Psoas muscle (tissue), 8 donors: Measurements from ENCODE around the gene ASPN. TPM values are rescaled to one million over a fixed set of nuclear protein-coding genes. Genes with fewer than 3 reads are reported as not detected.

Source experiments
- ATAC-seq, 4 donors: fragments of 200-7000 bp; cut with Tn5 transposase; one replicate each; pipeline ENCODE4 v1.9.1; 2020; ENCODE audit warnings: moderate library complexity in 3 of 4, mild to moderate bottlenecking in 2 of 4
- DNase-seq, 2 donors: peaks; one replicate each; pipeline ENCODE4 v3.0.0-alpha.2; 2020
- H3K27ac ChIP-seq: fragments of 200-600 bp; one replicate; pipeline ENCODE4 v1.8.0; 2022
- H3K27me3 ChIP-seq, 3 donors: fragments of 200-600 bp in 1 of 3; one replicate each; pipeline versions ENCODE4 v1.6.1 to v1.8.0; 2013 to 2022; ENCODE audit warnings: low read length in 2 of 3, mild to moderate bottlenecking in 2 of 3, moderate library complexity in 1 of 3; ENCODE audit not compliant: insufficient read depth in 3 of 3
- H3K36me3 ChIP-seq, 2 donors: fragments of 200-600 bp in 1 of 2; one replicate each; pipeline versions ENCODE4 v1.6.1 to v1.8.0; 2013 to 2022; ENCODE audit warnings: low read depth in 1 of 2, mild to moderate bottlenecking in 1 of 2, moderate library complexity in 1 of 2; ENCODE audit not compliant: insufficient read depth in 1 of 2
- H3K4me1 ChIP-seq: fragments of 200-600 bp; one replicate; pipeline ENCODE4 v1.8.0; 2022
- H3K4me3 ChIP-seq: fragments of 200-600 bp; one replicate; pipeline ENCODE4 v1.8.0; 2022; ENCODE audit warnings: mild to moderate bottlenecking
- H3K9me3 ChIP-seq: fragments of 200-600 bp; one replicate; pipeline ENCODE4 v1.8.0; 2022
- CTCF ChIP-seq: fragments of 200-600 bp; IDR thresholded peaks from one replicate; pipeline ENCODE4 v1.8.0; 2022; ENCODE audit warnings: antibody characterized with exemption
- WGBS, 3 donors: extraction: QIAGEN DNeasy Blood & Tissue Kit; methylation state at CpG; one replicate each; pipeline versions ENCODE4 v1.1.6 to v1.1.7; 2013; 5-methylcytosine and 5-hydroxymethylcytosine counted together
- intact Hi-C, 2 donors: fragments of 100-400 bp; cut with DNase I; formaldehyde crosslinking; loops; one replicate each; pipeline versions ENCODE4 v1.11.0 to v1.14.2; 2022
- long read RNA-seq, 2 donors: library from polyadenylated mRNA; unstranded; transcript quantifications; one replicate each; pipeline ENCODE4 v2.0.0, GENCODE V29; 2021
- polyA plus RNA-seq, 3 donors: library from polyadenylated mRNA; stranded (reverse); fragments of 200-250 nt; gene quantifications; one replicate each; pipeline ENCODE4 v1.2.3, GENCODE V29; 2013
- total RNA-seq, 4 donors: library from RNA; stranded (reverse); fragmentation: NEBNext Ultra II Directional in 2 of 4; extraction: Animal tissue kit (Norgen Biotek cat#: 25700) in 2 of 4; gene quantifications; one replicate each; pipeline versions ENCODE4 v1.2.1 to v1.2.4, GENCODE V29; 2021 to 2023
- donor health status: healthy with polysubstance abuse.
- donor health status: DM: no; HTN: no; CAD: no; lungs with moderate emphysema.
- donor health status: Bipolar disorder and iron deficiency.
- donor health status: healthy.
- donor health status: DM: yes; HTN: yes; CAD: no.
- donor health status: DM: no; HTN: no; CAD: no.
- donor health status: DM: no; HTN: no; CAD: no.
- donor health status: DM: yes; HTN: yes; CAD: no.

The ASPN gene
- total RNA-seq, result 1 to 10 TPM in 3 of 4 donors, under 1 TPM in 1; 0.52 to 5.7 (median 1.4) TPM
- 1 to 10 TPM in 2 of 3 donors, under 1 TPM in 1; 0.82 to 1.2 (median 1.2) TPM for polyA plus RNA-seq
- long read RNA-seq, donor 1, result 0 reads
- long read RNA-seq, donor 2, partial matches to known transcripts, result 0 of 1 reads
- long read RNA-seq, donor 2, other reads (novel, unspliced or antisense), result 0 of 1 reads

- peak within 1 kb of the TSS; percentile 75 for H3K27ac ChIP-seq
- WGBS, 3 donors, result 49 to 61% (median 56%) methylated on average over 3 of the region's 3 CpGs
- TF ChIP-seq CTCF, result no peak
- peaks cover 20% of the 10 kb centered on the region for H3K4me1 ChIP-seq
- no peak for ATAC-seq
- H3K36me3 ChIP-seq, result no peaks in the 10 kb centered on the region
- intact Hi-C loops, result no loop called here
- H3K4me3 ChIP-seq, result peak within 1 kb of the TSS; percentile 39
- H3K27me3 ChIP-seq, result no peaks in the 10 kb centered on the region
- no peaks in the 10 kb centered on the region for H3K9me3 ChIP-seq
- no peak for DNase-seq
Observed at GRCh38 chr9:92482329-92482728, at the start of gene ASPN. Gene ASPN (minus strand): TSS chr9:92482506.

GRCh38 chr9:92530893-92531292 is 48.6 kb upstream of the ASPN start:
- H3K9me3 ChIP-seq, result no peaks in the 10 kb centered on the region
- H3K27me3 ChIP-seq, result no peaks in the 10 kb centered on the region
- H3K4me3 ChIP-seq, result no peak overlapping the region
- TF ChIP-seq CTCF, result no peak
- DNase-seq (no peak), ATAC-seq (no peak)
- no peaks in the 10 kb centered on the region for H3K4me1 ChIP-seq
- intact Hi-C loops, result no loop called here
- no peaks in the 10 kb centered on the region for H3K36me3 ChIP-seq
- H3K27ac ChIP-seq, result no peak overlapping the region

GRCh38 chr9:92529124-92529523 is 46.8 kb upstream of the ASPN start:
- TF ChIP-seq CTCF, result no peak
- 93 to 99% (median 93%) methylated on average over 3 of the region's 3 CpGs for WGBS, 3 donors
- Histone ChIP-seq H3K9me3 (no peaks in the 10 kb centered on the region), H3K36me3 (no peaks in the 10 kb centered on the region), H3K4me3 (no peak overlapping the region), H3K27ac (no peak overlapping the region), H3K4me1 (no peaks in the 10 kb centered on the region), H3K27me3 (no peaks in the 10 kb centered on the region)
- ATAC-seq (no peak), DNase-seq (no peak)
- intact Hi-C loops, result no loop called here

GRCh38 chr9:92528522-92528849 is 46.2 kb upstream of the ASPN start:
- ATAC-seq (no peak), DNase-seq (no peak)
- Histone ChIP-seq H3K27me3 (no peaks in the 10 kb centered on the region), H3K9me3 (no peaks in the 10 kb centered on the region), H3K36me3 (no peaks in the 10 kb centered on the region), H3K27ac (no peak overlapping the region), H3K4me1 (no peaks in the 10 kb centered on the region), H3K4me3 (no peak overlapping the region)
- intact Hi-C loops, result no loop called here
- no peak for TF ChIP-seq CTCF
- WGBS, 3 donors, result 72 to 84% (median 73%) methylated on average over 1 of the region's 1 CpG

GRCh38 chr9:92527832-92528521 is 45.7 kb upstream of the ASPN start:
- intact Hi-C loops, result no loop called here
- Histone ChIP-seq H3K9me3 (no peaks in the 10 kb centered on the region), H3K4me1 (no peaks in the 10 kb centered on the region), H3K27ac (no peak overlapping the region), H3K36me3 (no peaks in the 10 kb centered on the region), H3K27me3 (no peaks in the 10 kb centered on the region), H3K4me3 (no peak overlapping the region)
- TF ChIP-seq CTCF, result no peak
- DNase-seq (no peak), ATAC-seq (no peak)
- 80 to 87% (median 87%) methylated on average over 4 of the region's 4 CpGs for WGBS, 3 donors
